Uterus (tissue), 4 donors: ENCODE results near the gene HPSE2. TPM values are rescaled to one million over a fixed set of nuclear protein-coding genes. Genes with fewer than 3 reads are reported as not detected.

Experiments
- DNase-seq, 2 donors: peaks; one replicate each; pipeline ENCODE4 v3.0.0-alpha.2; 2019 to 2020
- H3K27ac ChIP-seq, 2 donors: fragments of 200-600 bp; sonication (generic); 1 replicate in 1 of 2; 2 replicates in 1 of 2; pipeline ENCODE4 v1.5.1; 2016 to 2018
- H3K27me3 ChIP-seq, 2 donors: fragments of 200-600 bp; sonication (generic); one replicate each; pipeline ENCODE4 v1.5.1; 2018 to 2019; ENCODE audit warnings: control low read depth in 1 of 2
- H3K36me3 ChIP-seq, 2 donors: fragments of 200-600 bp; sonication (generic); one replicate each; pipeline ENCODE4 v1.5.1; 2019; ENCODE audit warnings: control low read depth in 1 of 2
- H3K4me1 ChIP-seq, 2 donors: fragments of 200-600 bp; sonication (generic); one replicate each; pipeline ENCODE4 v1.5.1; 2018 to 2019; ENCODE audit warnings: control low read depth in 1 of 2
- H3K4me3 ChIP-seq, 2 donors: fragments of 200-600 bp; sonication (generic); 1 replicate in 1 of 2; 2 replicates in 1 of 2; pipeline ENCODE4 v1.5.1; 2018 to 2019; ENCODE audit warnings: mild to moderate bottlenecking in 1 of 2
- H3K9me3 ChIP-seq, 2 donors: fragments of 200-600 bp; sonication (generic); one replicate each; pipeline ENCODE4 v1.5.1; 2019; ENCODE audit warnings: control low read depth in 1 of 2
- POLR2A ChIP-seq, 2 donors: fragments of 450-650 bp; IDR thresholded peaks; one replicate each; pipeline ENCODE4 v1.6.1; 2016; ENCODE audit warnings: antibody characterized with exemption in 2 of 2, mild to moderate bottlenecking in 1 of 2, moderate library complexity in 1 of 2
- intact Hi-C: fragments of 100-400 bp; cut with DNase I; formaldehyde crosslinking; loops from one replicate; pipeline ENCODE4 v1.15.1; 2023; ENCODE audit warnings: low total_unique reads
- total RNA-seq, 4 donors: library from RNA; depleted of rRNA in 3 of 4; stranded (reverse); fragments of >200 nt in 3 of 4; gene quantifications; one replicate each; pipeline versions ENCODE4 v1.1.0 to v1.2.4, GENCODE V29; 2014 to 2023
- TF ChIP-seq, protein P1 (sequence below), 4 experiments: fragments of 200-600 bp in 2 of 4; fragments of 450-650 bp in 2 of 4; sonication (generic) in 2 of 4; IDR thresholded peaks; one replicate each; pipeline ENCODE4 v1.5.1; 2016 to 2019; ENCODE audit warnings: antibody characterized with exemption in 4 of 4, mild to moderate bottlenecking in 2 of 4, moderate library complexity in 1 of 4
- donor health status: DM: yes; HTN: yes; CAD: no.

The HPSE2 gene
- total RNA-seq, 4 donors from 2014 or later = 7.0 to 13.6 (median 7.7) TPM; not detected in 1

GRCh38 chr10:99123336-99123735, 112.3 kb downstream of the HPSE2 start:
- H3K4me3 ChIP-seq = no peak overlapping the region
- intact Hi-C loops = no loop called here
- no peak for TF ChIP-seq POLR2A (IDR thresholded peaks at IDR 0.05)
- TF ChIP-seq, protein P1, sequence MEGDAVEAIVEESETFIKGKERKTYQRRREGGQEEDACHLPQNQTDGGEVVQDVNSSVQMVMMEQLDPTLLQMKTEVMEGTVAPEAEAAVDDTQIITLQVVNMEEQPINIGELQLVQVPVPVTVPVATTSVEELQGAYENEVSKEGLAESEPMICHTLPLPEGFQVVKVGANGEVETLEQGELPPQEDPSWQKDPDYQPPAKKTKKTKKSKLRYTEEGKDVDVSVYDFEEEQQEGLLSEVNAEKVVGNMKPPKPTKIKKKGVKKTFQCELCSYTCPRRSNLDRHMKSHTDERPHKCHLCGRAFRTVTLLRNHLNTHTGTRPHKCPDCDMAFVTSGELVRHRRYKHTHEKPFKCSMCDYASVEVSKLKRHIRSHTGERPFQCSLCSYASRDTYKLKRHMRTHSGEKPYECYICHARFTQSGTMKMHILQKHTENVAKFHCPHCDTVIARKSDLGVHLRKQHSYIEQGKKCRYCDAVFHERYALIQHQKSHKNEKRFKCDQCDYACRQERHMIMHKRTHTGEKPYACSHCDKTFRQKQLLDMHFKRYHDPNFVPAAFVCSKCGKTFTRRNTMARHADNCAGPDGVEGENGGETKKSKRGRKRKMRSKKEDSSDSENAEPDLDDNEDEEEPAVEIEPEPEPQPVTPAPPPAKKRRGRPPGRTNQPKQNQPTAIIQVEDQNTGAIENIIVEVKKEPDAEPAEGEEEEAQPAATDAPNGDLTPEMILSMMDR (IDR thresholded peaks at IDR 0.05) = no peak
- H3K9me3 ChIP-seq = no peaks in the 10 kb centered on the region
- no peak overlapping the region for H3K27ac ChIP-seq
- no peak for DNase-seq
- no peaks in the 10 kb centered on the region for H3K36me3 ChIP-seq
- no peaks in the 10 kb centered on the region for H3K4me1 ChIP-seq
- H3K27me3 ChIP-seq = no peaks in the 10 kb centered on the region

GRCh38 chr10:99119258-99119748, 116.3 kb downstream of the HPSE2 start:
- Histone ChIP-seq H3K36me3 (no peaks in the 10 kb centered on the region), H3K4me3 (no peak overlapping the region), H3K4me1 (no peaks in the 10 kb centered on the region), H3K27ac (no peak overlapping the region), H3K27me3 (no peaks in the 10 kb centered on the region), H3K9me3 (no peaks in the 10 kb centered on the region)
- TF ChIP-seq, protein P1 (IDR thresholded peaks at IDR 0.05) = no peak
- no peak for TF ChIP-seq POLR2A (IDR thresholded peaks at IDR 0.05)
- intact Hi-C loops = no loop called here
- no peak for DNase-seq

- no peak for DNase-seq
- H3K27me3 ChIP-seq = no peaks in the 10 kb centered on the region
- no peak overlapping the region for H3K27ac ChIP-seq
- H3K36me3 ChIP-seq = no peaks in the 10 kb centered on the region
- TF ChIP-seq, protein P1 (IDR thresholded peaks at IDR 0.05) = no peak
- TF ChIP-seq POLR2A (IDR thresholded peaks at IDR 0.05) = no peak
- H3K4me1 ChIP-seq = no peaks in the 10 kb centered on the region
- no peak overlapping the region for H3K4me3 ChIP-seq
- no peaks in the 10 kb centered on the region for H3K9me3 ChIP-seq
- intact Hi-C loops = no loop called here
These were observed 119.9 kb downstream of the HPSE2 start for GRCh38 chr10:99115703-99116102.

DNA sequence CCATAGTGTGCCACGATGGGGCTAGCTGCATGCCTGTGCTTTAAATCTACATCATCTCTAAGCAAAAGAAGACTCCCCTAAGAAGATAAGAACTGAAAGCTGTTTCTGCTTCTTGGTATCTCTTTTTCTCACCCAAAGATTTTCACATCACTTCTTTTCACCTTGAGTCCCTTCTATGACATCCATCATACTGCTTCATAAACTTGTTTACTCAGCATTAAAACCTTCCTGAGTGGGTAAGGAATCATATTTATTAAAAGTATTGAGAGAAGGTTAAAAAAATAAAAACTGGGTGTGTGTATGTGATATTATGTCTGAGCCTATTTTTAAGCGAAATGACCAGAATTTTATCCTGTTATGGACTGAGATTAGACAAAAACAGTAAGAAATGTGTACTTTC, 150.3 kb downstream of the HPSE2 start:
- no peaks in the 10 kb centered on the region for H3K4me1 ChIP-seq
- no peak for TF ChIP-seq POLR2A (IDR thresholded peaks at IDR 0.05)
- TF ChIP-seq, protein P1 (IDR thresholded peaks at IDR 0.05) = no peak
- no peaks in the 10 kb centered on the region for H3K36me3 ChIP-seq
- H3K27me3 ChIP-seq = no peaks in the 10 kb centered on the region
- H3K27ac ChIP-seq = no peak overlapping the region
- no peak overlapping the region for H3K4me3 ChIP-seq
- DNase-seq = no peak
- no peaks in the 10 kb centered on the region for H3K9me3 ChIP-seq
- intact Hi-C loops = no loop called here

DNA sequence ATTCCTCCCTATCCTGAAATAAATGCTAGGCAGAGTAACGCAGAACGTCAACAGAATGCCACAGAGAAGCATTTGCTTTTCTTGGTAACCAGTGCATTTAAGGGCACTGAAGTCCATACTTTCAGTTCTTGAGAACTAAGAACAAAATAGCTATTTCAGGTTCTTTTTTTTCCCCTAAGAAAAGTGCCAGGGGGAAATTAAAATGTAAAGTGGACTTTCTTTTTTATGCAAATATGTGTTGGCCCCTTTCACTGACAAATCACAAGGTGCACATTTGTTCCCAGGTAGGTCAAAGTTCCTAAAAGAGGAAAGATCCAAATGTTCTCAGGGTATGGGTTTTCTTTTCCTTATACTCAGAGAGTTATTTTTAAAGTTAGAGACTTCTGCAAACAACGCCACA, 151.5 kb downstream of the HPSE2 start:
- Histone ChIP-seq H3K4me1 (no peaks in the 10 kb centered on the region), H3K27ac (no peak overlapping the region), H3K27me3 (no peaks in the 10 kb centered on the region), H3K9me3 (no peaks in the 10 kb centered on the region), H3K4me3 (no peak overlapping the region), H3K36me3 (no peaks in the 10 kb centered on the region)
- no peak for DNase-seq
- TF ChIP-seq POLR2A (IDR thresholded peaks at IDR 0.05) = no peak
- TF ChIP-seq, protein P1 (IDR thresholded peaks at IDR 0.05) = no peak
- intact Hi-C loops = no loop called here
